ENCODE data around the gene CAMK1D.

Gene CAMK1D

DNA sequence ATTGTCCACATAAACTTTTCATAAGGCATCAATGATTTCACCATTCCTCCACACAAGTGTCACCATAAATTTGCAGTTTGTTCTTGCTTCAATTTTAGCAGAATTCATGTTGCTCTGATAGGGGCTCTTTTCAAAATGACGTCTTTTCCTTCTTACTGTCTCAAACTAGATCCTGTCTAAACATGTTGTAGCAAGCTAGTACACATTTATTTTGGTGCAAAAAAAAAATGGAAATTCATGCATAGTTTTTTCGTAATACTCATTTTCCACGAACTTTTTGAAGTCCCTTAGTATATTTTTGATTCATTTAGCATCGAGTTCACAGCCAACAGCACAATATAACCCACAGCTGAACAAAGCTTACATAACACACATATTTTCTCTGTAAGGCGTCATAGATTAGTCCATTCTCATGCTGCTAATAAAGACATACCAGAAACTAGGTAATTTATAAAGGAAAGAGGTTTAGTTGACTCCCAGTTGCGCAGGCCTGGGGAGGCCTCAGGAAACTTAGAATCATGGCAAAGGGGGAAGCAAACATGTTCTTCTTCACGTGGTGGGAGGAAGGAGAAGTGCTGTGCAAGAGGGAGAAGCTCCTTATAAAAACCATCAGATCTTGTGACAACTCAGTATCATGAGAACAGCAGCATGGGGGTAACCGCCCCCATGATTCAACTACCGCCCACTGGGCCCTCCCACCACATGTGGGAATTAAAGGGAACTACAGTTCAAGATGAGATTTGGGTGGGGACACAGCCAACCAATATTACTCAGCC is 350.6 kb downstream of the CAMK1D start:
- ATAC-seq = no peak
- TF ChIP-seq TCF4 (CRISPR knock-in tag; IDR thresholded peaks at IDR 0.05; ENCODE audit: borderline replicate concordance) = no peak
- no peak for TF ChIP-seq ISL1 (CRISPR knock-in tag; IDR thresholded peaks at IDR 0.05)
- TF ChIP-seq GLIS3 (CRISPR knock-in tag; IDR thresholded peaks at IDR 0.05) = no peak
- TF ChIP-seq, protein P1, sequence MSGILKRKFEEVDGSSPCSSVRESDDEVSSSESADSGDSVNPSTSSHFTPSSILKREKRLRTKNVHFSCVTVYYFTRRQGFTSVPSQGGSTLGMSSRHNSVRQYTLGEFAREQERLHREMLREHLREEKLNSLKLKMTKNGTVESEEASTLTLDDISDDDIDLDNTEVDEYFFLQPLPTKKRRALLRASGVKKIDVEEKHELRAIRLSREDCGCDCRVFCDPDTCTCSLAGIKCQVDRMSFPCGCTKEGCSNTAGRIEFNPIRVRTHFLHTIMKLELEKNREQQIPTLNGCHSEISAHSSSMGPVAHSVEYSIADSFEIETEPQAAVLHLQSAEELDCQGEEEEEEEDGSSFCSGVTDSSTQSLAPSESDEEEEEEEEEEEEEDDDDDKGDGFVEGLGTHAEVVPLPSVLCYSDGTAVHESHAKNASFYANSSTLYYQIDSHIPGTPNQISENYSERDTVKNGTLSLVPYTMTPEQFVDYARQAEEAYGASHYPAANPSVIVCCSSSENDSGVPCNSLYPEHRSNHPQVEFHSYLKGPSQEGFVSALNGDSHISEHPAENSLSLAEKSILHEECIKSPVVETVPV (CRISPR knock-in tag; IDR thresholded peaks at IDR 0.05) = no peak
- TF ChIP-seq ZNF565 (CRISPR knock-in tag; conservative IDR thresholded peaks at IDR 0.05; ENCODE audit: low read depth) = no peak
- no peak for TF ChIP-seq ZFP30 (CRISPR knock-in tag; IDR thresholded peaks at IDR 0.05)
- no peak for TF ChIP-seq ZC3H10 (CRISPR knock-in tag; IDR thresholded peaks at IDR 0.05)
- TF ChIP-seq ZNF8 (CRISPR knock-in tag; IDR thresholded peaks at IDR 0.05) = no peak
- TF ChIP-seq RARB (CRISPR knock-in tag; IDR thresholded peaks at IDR 0.05) = no peak
- TF ChIP-seq OSR1 (CRISPR knock-in tag; IDR thresholded peaks at IDR 0.05) = no peak
- TF ChIP-seq SNAI2 (CRISPR knock-in tag; IDR thresholded peaks at IDR 0.05) = no peak
- TF ChIP-seq CREB5 (CRISPR knock-in tag; IDR thresholded peaks at IDR 0.05; ENCODE audit: low read depth) = no peak

GRCh38 chr10:12700557-12700874 is 351.2 kb downstream of the CAMK1D start:
- ATAC-seq = no peak
- TF ChIP-seq ISL1 (CRISPR knock-in tag; IDR thresholded peaks at IDR 0.05) (no peak), TOX (CRISPR knock-in tag; IDR thresholded peaks at IDR 0.05; ENCODE audit: borderline replicate concordance) (no peak), PPARA (CRISPR knock-in tag; IDR thresholded peaks at IDR 0.05; ENCODE audit: borderline replicate concordance) (no peak), CREB5 (CRISPR knock-in tag; IDR thresholded peaks at IDR 0.05; ENCODE audit: low read depth) (no peak), CSDC2 (CRISPR knock-in tag; IDR thresholded peaks at IDR 0.05) (no peak), TCF4 (CRISPR knock-in tag; IDR thresholded peaks at IDR 0.05; ENCODE audit: borderline replicate concordance) (no peak), ZNF565 (CRISPR knock-in tag; conservative IDR thresholded peaks at IDR 0.05; ENCODE audit: low read depth) (no peak)
- TF ChIP-seq, protein P2, sequence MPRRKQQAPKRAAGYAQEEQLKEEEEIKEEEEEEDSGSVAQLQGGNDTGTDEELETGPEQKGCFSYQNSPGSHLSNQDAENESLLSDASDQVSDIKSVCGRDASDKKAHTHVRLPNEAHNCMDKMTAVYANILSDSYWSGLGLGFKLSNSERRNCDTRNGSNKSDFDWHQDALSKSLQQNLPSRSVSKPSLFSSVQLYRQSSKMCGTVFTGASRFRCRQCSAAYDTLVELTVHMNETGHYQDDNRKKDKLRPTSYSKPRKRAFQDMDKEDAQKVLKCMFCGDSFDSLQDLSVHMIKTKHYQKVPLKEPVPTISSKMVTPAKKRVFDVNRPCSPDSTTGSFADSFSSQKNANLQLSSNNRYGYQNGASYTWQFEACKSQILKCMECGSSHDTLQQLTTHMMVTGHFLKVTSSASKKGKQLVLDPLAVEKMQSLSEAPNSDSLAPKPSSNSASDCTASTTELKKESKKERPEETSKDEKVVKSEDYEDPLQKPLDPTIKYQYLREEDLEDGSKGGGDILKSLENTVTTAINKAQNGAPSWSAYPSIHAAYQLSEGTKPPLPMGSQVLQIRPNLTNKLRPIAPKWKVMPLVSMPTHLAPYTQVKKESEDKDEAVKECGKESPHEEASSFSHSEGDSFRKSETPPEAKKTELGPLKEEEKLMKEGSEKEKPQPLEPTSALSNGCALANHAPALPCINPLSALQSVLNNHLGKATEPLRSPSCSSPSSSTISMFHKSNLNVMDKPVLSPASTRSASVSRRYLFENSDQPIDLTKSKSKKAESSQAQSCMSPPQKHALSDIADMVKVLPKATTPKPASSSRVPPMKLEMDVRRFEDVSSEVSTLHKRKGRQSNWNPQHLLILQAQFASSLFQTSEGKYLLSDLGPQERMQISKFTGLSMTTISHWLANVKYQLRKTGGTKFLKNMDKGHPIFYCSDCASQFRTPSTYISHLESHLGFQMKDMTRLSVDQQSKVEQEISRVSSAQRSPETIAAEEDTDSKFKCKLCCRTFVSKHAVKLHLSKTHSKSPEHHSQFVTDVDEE (CRISPR knock-in tag; IDR thresholded peaks at IDR 0.05) = no peak

GRCh38 chr10:12701696-12702095 is 352.3 kb downstream of the CAMK1D start:
- ATAC-seq = no peak
- TF ChIP-seq TOX (CRISPR knock-in tag; IDR thresholded peaks at IDR 0.05; ENCODE audit: borderline replicate concordance) = no peak
- TF ChIP-seq ZNF565 (CRISPR knock-in tag; conservative IDR thresholded peaks at IDR 0.05; ENCODE audit: low read depth) = no peak
- no peak for TF ChIP-seq ZC3H10 (CRISPR knock-in tag; IDR thresholded peaks at IDR 0.05)
- no peak for TF ChIP-seq BACH2 (CRISPR knock-in tag; IDR thresholded peaks at IDR 0.05; ENCODE audit: borderline replicate concordance)
- no peak for TF ChIP-seq ZNF8 (CRISPR knock-in tag; IDR thresholded peaks at IDR 0.05)
- no peak for TF ChIP-seq ISL1 (CRISPR knock-in tag; IDR thresholded peaks at IDR 0.05)
- no peak for TF ChIP-seq ARNTL (CRISPR knock-in tag; IDR thresholded peaks at IDR 0.05; ENCODE audit: borderline replicate concordance, low read depth)
- no peak for TF ChIP-seq ZFP30 (CRISPR knock-in tag; IDR thresholded peaks at IDR 0.05)
- no peak for TF ChIP-seq OSR1 (CRISPR knock-in tag; IDR thresholded peaks at IDR 0.05)
- no peak for TF ChIP-seq CREB5 (CRISPR knock-in tag; IDR thresholded peaks at IDR 0.05; ENCODE audit: low read depth)
- no peak for TF ChIP-seq CSDC2 (CRISPR knock-in tag; IDR thresholded peaks at IDR 0.05)
- TF ChIP-seq ESRRG (CRISPR knock-in tag; IDR thresholded peaks at IDR 0.05) = no peak
- TF ChIP-seq, protein P1 (CRISPR knock-in tag; IDR thresholded peaks at IDR 0.05) = no peak
- no peak for TF ChIP-seq POU6F1 (CRISPR knock-in tag; IDR thresholded peaks at IDR 0.05; ENCODE audit: borderline replicate concordance, low read depth)
- TF ChIP-seq, protein P2 (CRISPR knock-in tag; IDR thresholded peaks at IDR 0.05) = no peak
- no peak for TF ChIP-seq PPARA (CRISPR knock-in tag; IDR thresholded peaks at IDR 0.05; ENCODE audit: borderline replicate concordance)
- no peak for TF ChIP-seq GLIS3 (CRISPR knock-in tag; IDR thresholded peaks at IDR 0.05)
- TF ChIP-seq SNAI2 (CRISPR knock-in tag; IDR thresholded peaks at IDR 0.05) = no peak
- TF ChIP-seq RARB (CRISPR knock-in tag; IDR thresholded peaks at IDR 0.05) = no peak

Measured in SK-N-SH treated with all-trans-retinoic acid at 6 μM for 48 hours (cell line).